ENCODE data around the gene ABCF3.

Gene ABCF3

DNA sequence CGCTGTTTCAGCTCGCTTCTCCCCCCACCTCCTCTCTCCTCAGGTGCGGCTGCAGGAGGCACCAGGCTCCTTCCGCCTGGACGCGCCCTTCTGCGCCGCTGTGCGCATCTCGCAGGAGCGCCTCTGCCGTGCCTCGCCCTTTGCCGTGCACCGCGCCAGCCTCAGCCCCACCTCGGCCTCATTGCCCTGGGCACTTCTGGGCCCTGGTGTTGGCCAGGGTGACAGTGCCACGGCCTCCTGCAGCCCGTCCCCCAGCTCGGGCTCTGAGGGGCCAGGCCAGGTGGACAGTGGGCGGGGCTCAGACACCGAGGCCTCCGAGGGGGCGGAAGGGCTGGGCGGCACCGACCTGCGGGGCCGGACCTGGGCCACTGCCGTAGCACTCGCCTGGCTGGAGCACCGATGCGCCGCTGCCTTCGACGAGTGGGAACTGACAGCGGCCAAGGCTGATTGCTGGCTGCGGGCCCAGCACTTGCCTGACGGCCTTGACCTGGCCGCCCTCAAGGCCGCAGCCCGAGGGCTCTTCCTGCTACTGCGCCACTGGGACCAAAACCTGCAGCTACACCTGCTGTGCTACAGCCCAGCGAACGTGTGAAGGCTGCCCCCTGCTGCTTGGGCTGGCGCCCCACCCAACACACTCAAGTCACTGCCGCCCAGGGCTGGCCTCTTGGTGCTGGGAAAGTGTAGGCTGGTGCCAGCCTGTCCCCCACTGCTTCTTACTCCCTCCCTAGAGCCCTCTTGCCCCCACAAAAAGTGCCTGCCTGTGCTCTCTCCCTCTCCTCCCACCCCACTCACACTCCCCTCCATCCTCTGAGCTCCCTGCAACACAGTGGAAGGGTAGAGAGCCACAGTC lies 55.7 kb downstream of the ABCF3 start:
- Histone ChIP-seq H3K27ac (no peak overlapping the region), H3K4me2 (no peak overlapping the region), H3K36me3 (peaks cover 51% of the 10 kb centered on the region), H3K4me1 (peaks cover 24% of the 10 kb centered on the region), H3K27me3 (no peaks in the 10 kb centered on the region), H3K9me3 (no peaks in the 10 kb centered on the region), H4K20me1 (peaks cover 76% of the 10 kb centered on the region), H3K9ac (no peak overlapping the region), H3K4me3 (no peak overlapping the region)
- TF ChIP-seq Cebpa-rat (IDR thresholded peaks at IDR 0.05) = no peak

DNA sequence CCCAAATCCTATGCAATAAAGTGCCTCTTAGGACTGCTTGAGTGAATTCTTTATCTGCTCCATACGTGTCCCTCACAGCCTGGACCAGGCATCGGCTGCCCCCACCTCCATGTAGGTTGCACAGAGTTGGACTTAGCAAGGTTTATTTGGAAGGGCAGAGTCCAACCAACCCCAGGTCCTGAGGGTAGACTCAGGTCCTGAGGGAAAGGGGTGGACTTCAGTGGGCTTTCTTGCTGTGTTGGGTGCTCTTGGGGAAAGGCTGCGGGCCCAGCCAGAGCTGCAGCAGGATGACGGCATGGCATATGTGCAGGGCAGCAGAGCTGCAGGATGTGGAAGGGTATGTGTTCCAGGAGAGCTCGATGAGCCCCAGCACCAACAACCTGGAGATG lies 56.3 kb downstream of the ABCF3 start:
- H3K9ac ChIP-seq = no peak overlapping the region
- H3K36me3 ChIP-seq = peaks cover 55% of the 10 kb centered on the region
- H3K9me3 ChIP-seq = no peaks in the 10 kb centered on the region
- peaks cover 81% of the 10 kb centered on the region for H4K20me1 ChIP-seq
- TF ChIP-seq Cebpa-rat (IDR thresholded peaks at IDR 0.05) = no peak
- no peak overlapping the region for H3K4me2 ChIP-seq
- H3K4me3 ChIP-seq = no peak overlapping the region
- H3K27me3 ChIP-seq = no peaks in the 10 kb centered on the region
- H3K4me1 ChIP-seq = peaks cover 23% of the 10 kb centered on the region
- no peak overlapping the region for H3K27ac ChIP-seq

Data from BLaER1 (cell line).